Measurements from ENCODE around the gene LDB1.

DNA sequence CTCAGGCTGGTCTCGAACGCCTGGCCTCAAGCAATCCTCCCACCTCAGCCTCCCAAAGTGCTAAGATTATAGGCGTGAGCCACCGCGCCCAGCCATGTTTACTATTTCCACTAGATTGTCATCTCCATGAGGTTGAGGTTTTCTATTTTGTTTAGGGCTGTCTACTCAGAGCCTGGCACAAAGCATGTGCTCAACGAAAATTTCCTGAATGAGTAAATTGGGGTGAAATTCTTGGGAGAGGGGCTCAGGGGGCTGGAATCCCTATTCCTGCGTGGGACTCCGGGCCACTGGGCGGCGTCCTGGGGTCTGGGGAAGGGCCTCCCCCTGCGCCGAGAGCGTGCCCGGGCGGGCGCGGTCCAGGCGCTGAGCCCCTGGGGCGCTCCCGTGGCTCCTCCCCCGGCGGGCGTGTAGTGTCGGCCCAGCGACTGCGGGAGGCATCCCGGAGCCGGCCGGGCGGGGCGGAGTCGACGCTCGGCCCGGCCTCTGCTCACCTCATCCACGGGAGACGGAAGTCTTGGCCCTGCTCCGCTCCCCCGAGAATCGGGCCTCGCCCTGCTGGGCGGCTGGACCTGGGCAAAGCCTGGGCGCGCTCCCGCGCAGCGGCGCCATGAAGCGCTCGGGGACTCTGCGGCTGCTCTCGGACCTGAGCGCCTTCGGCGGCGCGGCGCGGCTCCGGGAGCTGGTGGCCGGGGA lies 55.2 kb downstream of the LDB1 start, which contains the start of gene HPS6:
- TF ChIP-seq POLR2A (IDR thresholded peaks at IDR 0.05): peak in 1 of 2 donors; percentile 84
- TF ChIP-seq, protein P1, sequence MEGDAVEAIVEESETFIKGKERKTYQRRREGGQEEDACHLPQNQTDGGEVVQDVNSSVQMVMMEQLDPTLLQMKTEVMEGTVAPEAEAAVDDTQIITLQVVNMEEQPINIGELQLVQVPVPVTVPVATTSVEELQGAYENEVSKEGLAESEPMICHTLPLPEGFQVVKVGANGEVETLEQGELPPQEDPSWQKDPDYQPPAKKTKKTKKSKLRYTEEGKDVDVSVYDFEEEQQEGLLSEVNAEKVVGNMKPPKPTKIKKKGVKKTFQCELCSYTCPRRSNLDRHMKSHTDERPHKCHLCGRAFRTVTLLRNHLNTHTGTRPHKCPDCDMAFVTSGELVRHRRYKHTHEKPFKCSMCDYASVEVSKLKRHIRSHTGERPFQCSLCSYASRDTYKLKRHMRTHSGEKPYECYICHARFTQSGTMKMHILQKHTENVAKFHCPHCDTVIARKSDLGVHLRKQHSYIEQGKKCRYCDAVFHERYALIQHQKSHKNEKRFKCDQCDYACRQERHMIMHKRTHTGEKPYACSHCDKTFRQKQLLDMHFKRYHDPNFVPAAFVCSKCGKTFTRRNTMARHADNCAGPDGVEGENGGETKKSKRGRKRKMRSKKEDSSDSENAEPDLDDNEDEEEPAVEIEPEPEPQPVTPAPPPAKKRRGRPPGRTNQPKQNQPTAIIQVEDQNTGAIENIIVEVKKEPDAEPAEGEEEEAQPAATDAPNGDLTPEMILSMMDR (IDR thresholded peaks at IDR 0.05): peak in 2 of 6 experiments; percentile 5 to 19
